Mesothelial cell of epicardium (in vitro differentiated cells): Measurements from ENCODE around the gene HPX. TPM values are rescaled to one million over a fixed set of nuclear protein-coding genes. Genes with fewer than 3 reads are reported as not detected.

Source experiments
- DNase-seq, 2 experiments: peaks; one replicate each; pipeline ENCODE4 v3.0.0; 2021; ENCODE audit warnings: low spot score in 2 of 2; ENCODE audit not compliant: unreplicated experiment in 2 of 2
- H3K27ac Mint-ChIP-seq: 2 replicates; pipeline ENCODE4 v1.8.0; 2021; ENCODE audit warnings: mixed read lengths
- H3K27me3 Mint-ChIP-seq: 2 replicates; pipeline ENCODE4 v1.8.0; 2021; ENCODE audit warnings: low read depth, mixed read lengths
- H3K36me3 Mint-ChIP-seq: 2 replicates; pipeline ENCODE4 v1.8.0; 2021; ENCODE audit warnings: mixed read lengths
- H3K4me1 Mint-ChIP-seq: 2 replicates; pipeline ENCODE4 v1.8.0; 2021; ENCODE audit warnings: mixed read lengths
- H3K4me3 Mint-ChIP-seq: 2 replicates; pipeline ENCODE4 v1.8.0; 2021; ENCODE audit warnings: mild to moderate bottlenecking, moderate library complexity, mixed read lengths
- H3K9me3 Mint-ChIP-seq: 2 replicates; pipeline ENCODE4 v1.8.0; 2021; ENCODE audit warnings: mixed read lengths
- total RNA-seq: library from RNA; stranded (reverse); gene quantifications from 3 replicates; pipeline ENCODE4 v1.2.1, GENCODE V29; 2021
- TF ChIP-seq, protein P1 (sequence below): fragments of 200-600 bp; sonication (generic); IDR thresholded peaks from one replicate; pipeline ENCODE4 v1.5.0; 2021; ENCODE audit warnings: antibody characterized with exemption; ENCODE audit not compliant: unreplicated experiment

HPX gene
- total RNA-seq, 1 donor from 2014 or later, result 9.9 TPM

DNA sequence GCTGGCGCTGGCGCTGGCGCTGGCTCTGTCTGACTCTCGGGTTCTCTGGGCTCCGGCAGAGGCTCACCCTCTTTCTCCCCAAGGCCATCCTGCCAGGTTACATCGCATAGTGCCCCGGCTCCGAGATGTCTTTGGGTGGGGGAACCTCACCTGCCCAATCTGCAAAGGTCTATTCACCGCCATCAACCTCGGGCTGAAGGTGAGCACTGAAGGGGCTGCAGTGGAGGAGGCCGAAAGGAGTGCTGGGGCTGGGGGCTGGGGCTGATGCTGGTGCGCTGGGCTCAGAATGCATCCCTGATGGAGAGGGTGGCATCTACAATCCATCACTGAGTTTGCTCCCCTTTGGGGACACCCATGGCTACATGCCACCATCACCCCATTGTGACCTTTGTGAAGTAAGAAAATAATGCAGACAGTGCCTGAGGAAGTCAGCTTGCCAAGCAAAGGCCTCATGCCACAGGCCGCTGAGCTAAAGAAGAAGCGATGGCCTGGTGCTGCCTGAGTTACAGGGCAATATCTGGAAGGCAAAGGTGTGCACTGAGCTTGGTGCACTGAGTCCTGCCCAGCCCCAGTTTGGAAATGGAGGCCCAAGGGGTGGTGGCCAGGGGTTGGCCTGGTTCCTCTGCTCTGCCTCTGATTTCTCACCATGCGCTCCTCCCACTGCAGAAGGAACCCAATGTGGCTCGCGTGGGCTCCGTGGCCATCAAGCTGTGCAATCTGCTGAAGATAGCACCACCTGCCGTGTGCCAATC lies 49.9 kb downstream of the HPX start:
- H3K27me3 Mint-ChIP-seq, result no peaks in the 10 kb centered on the region
- peak overlapping the region; percentile 83 for H3K4me3 Mint-ChIP-seq
- DNase-seq, result no peak
- H3K36me3 Mint-ChIP-seq, result peaks cover 4% of the 10 kb centered on the region
- TF ChIP-seq, protein P1, sequence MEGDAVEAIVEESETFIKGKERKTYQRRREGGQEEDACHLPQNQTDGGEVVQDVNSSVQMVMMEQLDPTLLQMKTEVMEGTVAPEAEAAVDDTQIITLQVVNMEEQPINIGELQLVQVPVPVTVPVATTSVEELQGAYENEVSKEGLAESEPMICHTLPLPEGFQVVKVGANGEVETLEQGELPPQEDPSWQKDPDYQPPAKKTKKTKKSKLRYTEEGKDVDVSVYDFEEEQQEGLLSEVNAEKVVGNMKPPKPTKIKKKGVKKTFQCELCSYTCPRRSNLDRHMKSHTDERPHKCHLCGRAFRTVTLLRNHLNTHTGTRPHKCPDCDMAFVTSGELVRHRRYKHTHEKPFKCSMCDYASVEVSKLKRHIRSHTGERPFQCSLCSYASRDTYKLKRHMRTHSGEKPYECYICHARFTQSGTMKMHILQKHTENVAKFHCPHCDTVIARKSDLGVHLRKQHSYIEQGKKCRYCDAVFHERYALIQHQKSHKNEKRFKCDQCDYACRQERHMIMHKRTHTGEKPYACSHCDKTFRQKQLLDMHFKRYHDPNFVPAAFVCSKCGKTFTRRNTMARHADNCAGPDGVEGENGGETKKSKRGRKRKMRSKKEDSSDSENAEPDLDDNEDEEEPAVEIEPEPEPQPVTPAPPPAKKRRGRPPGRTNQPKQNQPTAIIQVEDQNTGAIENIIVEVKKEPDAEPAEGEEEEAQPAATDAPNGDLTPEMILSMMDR, result no peak
- H3K9me3 Mint-ChIP-seq, result no peaks in the 10 kb centered on the region
- peak overlapping the region; percentile 64 for H3K27ac Mint-ChIP-seq
- peaks cover 15% of the 10 kb centered on the region for H3K4me1 Mint-ChIP-seq

DNA sequence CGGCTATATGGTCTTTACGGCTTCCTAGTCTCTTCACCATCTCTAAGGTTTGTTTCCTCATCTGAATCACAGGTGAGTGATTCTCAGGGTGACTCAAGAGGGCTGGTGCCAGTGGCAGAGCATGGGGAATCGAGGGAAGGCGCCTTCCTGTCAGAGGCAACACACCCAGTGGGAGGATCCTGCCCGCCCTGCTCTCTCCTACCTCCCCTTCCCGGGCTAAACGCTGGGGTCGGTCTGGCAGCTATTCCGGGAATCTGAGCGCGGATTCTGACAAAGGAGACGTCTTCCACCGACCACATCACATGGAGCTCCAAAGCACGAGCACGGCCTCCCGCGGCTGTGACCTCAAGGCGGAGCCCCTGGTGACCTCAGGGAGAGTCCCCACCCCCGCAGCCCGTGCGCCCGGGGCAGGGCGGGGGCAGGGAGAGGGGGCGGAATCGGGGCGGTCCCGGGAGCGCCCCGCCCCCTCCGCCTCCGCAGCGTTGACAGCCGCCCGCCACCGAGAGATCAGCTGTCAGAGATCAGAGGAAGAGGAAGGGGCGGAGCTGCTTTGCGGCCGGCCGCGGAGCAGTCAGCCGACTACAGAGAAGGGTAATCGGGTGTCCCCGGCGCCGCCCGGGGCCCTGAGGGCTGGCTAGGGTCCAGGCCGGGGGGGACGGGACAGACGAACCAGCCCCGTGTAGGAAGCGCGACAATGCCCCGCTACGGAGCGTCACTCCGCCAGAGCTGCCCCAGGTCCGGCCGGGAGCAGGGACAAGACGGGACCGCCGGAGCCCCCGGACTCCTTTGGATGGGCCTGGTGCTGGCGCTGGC lies 50.7 kb downstream of the HPX start, which contains the start of gene SMPD1:
SMPD1 (plus strand) TSS at position 570 of the 813 bp plus-strand sequence; CDS start at position 695, 125 bp downstream.
- peaks cover 15% of the 10 kb centered on the region for H3K4me1 Mint-ChIP-seq
- no peaks in the 10 kb centered on the region for H3K27me3 Mint-ChIP-seq
- no peaks in the 10 kb centered on the region for H3K9me3 Mint-ChIP-seq

DNA sequence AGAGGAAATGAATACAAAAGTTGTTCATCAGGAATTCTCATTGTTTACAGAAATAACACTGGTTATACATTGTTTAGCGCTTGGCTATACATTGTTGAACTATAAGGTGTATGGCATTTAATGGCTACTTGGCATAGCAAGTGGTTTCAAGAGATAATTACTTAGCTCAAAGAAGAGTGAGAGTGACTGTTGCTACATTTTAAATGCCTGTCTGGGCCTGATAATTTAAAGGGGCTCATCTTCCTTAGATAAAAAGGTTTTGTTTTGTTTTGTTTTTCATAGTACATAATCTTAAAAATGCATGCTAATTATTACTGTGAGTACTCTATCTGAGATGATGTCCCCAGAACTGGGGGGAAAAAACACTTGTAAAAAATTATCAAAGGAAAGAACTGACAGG lies 52.0 kb downstream of the HPX start:
- H3K27ac Mint-ChIP-seq, result no peak overlapping the region
- peaks cover 16% of the 10 kb centered on the region for H3K4me1 Mint-ChIP-seq
- peaks cover 2% of the 10 kb centered on the region for H3K36me3 Mint-ChIP-seq
- H3K4me3 Mint-ChIP-seq, result no peak overlapping the region
- H3K27me3 Mint-ChIP-seq, result no peaks in the 10 kb centered on the region
- TF ChIP-seq, protein P1, result no peak
- no peaks in the 10 kb centered on the region for H3K9me3 Mint-ChIP-seq
- no peak for DNase-seq

More for the DNA sequence above, 50.7 kb downstream of the HPX start, which contains the start of gene SMPD1:
- peaks cover 2% of the 10 kb centered on the region for H3K36me3 Mint-ChIP-seq
- peak within 1 kb of the TSS; percentile 83 for H3K4me3 Mint-ChIP-seq
- TF ChIP-seq, protein P1, result no peak
- peak; percentile 61 to 77 for DNase-seq
- peak within 1 kb of the TSS; percentile 95 for H3K27ac Mint-ChIP-seq

DNA sequence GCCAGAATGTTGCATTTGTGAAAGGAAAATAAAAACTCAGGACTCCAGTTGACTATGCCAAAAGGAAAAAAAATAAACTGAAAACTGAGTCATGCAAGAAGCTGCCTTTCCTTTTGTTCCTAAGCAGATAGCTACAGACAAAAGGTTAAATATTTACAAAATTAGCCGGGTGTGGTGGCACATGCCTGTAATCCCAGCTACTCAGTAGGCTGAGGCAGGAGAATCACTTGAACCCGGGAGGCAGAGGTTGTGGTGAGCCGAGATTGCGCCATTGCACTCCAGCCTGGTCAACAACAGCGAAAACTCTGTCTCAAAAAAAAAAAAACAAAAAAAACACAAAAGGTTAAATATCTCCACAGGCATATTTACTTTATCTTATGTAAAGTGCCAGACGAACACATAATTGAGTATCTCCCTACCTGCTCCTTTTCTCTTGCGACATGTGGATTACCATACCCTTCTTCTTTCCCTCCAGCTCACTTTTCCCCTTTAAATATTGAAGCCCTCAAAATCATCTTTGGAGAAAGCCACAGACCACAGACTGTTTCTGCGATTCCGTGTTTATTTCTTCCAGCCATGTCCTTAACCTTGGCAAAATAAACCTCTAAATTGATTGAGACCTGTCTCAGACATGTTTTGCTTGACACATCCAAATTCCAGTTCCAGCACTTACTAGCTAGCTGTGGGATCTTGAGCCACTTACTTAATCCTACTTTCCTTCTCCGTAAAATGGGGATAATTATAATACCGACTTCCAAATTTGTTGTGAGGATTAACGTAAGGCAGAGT lies 52.8 kb downstream of the HPX start:
- no peak for DNase-seq
- TF ChIP-seq, protein P1, result no peak
- H3K36me3 Mint-ChIP-seq, result peaks cover 2% of the 10 kb centered on the region
- no peaks in the 10 kb centered on the region for H3K9me3 Mint-ChIP-seq
- H3K27me3 Mint-ChIP-seq, result no peaks in the 10 kb centered on the region
- H3K4me3 Mint-ChIP-seq, result no peak overlapping the region
- no peak overlapping the region for H3K27ac Mint-ChIP-seq
- H3K4me1 Mint-ChIP-seq, result peaks cover 19% of the 10 kb centered on the region

DNA sequence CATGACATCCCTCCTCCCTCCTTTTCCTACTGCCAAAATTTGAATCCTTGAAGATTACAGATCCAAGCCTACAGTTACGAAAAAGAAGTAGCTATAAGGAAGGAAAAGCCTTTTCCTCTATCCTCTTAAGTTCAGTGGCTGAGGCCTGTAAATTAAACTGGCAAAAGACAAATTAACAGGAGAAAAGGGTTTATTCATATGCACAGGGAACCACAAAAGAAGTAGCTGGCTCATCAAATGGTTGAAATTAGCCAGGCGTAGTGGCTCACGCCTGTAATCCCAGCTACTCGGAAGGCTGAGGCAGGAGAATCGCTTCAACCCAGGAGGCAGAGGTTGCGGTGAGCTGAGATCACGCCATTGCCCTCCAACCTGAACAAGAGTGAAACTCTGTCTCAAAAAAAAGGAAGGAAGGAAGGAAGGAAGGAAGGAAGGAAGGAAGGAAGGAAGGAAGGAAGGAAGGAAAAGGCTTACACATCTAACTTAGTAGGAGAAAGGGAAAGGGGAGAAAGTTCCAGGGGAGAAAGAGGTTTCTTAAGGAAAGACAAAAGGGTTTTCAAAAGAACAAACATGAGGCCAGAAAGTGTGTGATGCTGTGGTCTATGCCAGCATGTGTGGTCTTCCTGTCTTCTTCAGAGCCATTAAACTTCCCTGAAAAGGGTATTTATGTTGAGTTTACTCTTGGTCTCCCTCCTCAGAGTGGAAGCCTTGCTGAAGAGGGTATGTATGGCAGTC lies 55.6 kb downstream of the HPX start:
- Mint-ChIP-seq H3K9me3 (no peaks in the 10 kb centered on the region), H3K36me3 (no peaks in the 10 kb centered on the region), H3K27me3 (no peaks in the 10 kb centered on the region), H3K4me1 (peaks cover 22% of the 10 kb centered on the region), H3K27ac (no peak overlapping the region), H3K4me3 (no peak overlapping the region)
- DNase-seq, result no peak
- TF ChIP-seq, protein P1, result no peak
